GM21825 (cell line): ENCODE measurements around the gene ST6GAL2.

ENCODE experiments used
- ATAC-seq: cut with Tn5 transposase; IDR thresholded peaks from one replicate; pipeline ENCODE4 v1.9.1; 2021; ENCODE audit warnings: mild to moderate bottlenecking, moderate library complexity; ENCODE audit not compliant: unreplicated experiment

ST6GAL2 gene

GRCh38 chr2:106885971-106886915, at the start of gene ST6GAL2:
ST6GAL2 (minus strand) TSS chr2:106886167; CDS start chr2:106843977, 42,190 bp downstream.
- no peak for ATAC-seq

- no peak for ATAC-seq
Measured at GRCh38 chr2:106932644-106933043, 46.7 kb upstream of the ST6GAL2 start.

- no peak for ATAC-seq
Measured at GRCh38 chr2:106931717-106932335, 45.9 kb upstream of the ST6GAL2 start.

- no peak for ATAC-seq
Measured at GRCh38 chr2:106921451-106921850, 35.5 kb upstream of the ST6GAL2 start.

GRCh38 chr2:106919012-106919411, 33.0 kb upstream of the ST6GAL2 start:
- ATAC-seq: no peak

- no peak for ATAC-seq
Measured at GRCh38 chr2:106904242-106904641, 18.3 kb upstream of the ST6GAL2 start.

GRCh38 chr2:106899786-106900530, 14.0 kb upstream of the ST6GAL2 start:
- no peak for ATAC-seq

GRCh38 chr2:106894545-106894944, 8.6 kb upstream of the ST6GAL2 start:
- ATAC-seq: no peak

- no peak for ATAC-seq
Measured at GRCh38 chr2:106892048-106892447, 6.1 kb upstream of the ST6GAL2 start.

- no peak for ATAC-seq
Measured at GRCh38 chr2:106890606-106891005, 4.6 kb upstream of the ST6GAL2 start.

GRCh38 chr2:106886916-106887758, 1.2 kb upstream of the ST6GAL2 start:
- no peak for ATAC-seq

- no peak for ATAC-seq
Measured at GRCh38 chr2:106885329-106885728, 638 bp downstream of the ST6GAL2 start.

- ATAC-seq: no peak
Measured at GRCh38 chr2:106882673-106883072, 3.3 kb downstream of the ST6GAL2 start.

- ATAC-seq: no peak
Measured at GRCh38 chr2:106878206-106878605, 7.8 kb downstream of the ST6GAL2 start.

GRCh38 chr2:106876699-106877098, 9.3 kb downstream of the ST6GAL2 start:
- no peak for ATAC-seq

GRCh38 chr2:106869512-106870275, 16.3 kb downstream of the ST6GAL2 start:
- ATAC-seq: no peak

GRCh38 chr2:106868275-106868674, 17.7 kb downstream of the ST6GAL2 start:
- ATAC-seq: no peak

GRCh38 chr2:106867196-106867953, 18.6 kb downstream of the ST6GAL2 start:
- no peak for ATAC-seq

- no peak for ATAC-seq
Measured at GRCh38 chr2:106866641-106867040, 19.3 kb downstream of the ST6GAL2 start.
